Endothelial cell of umbilical vein (primary cell): Measurements from ENCODE around the gene CYBC1. TPM values are rescaled to one million over a fixed set of nuclear protein-coding genes. Genes with fewer than 3 reads are reported as not detected.

ENCODE experiments used
- BruUV-seq: library from RNA; stranded (reverse); fragments of 400-500 nt; replicated peaks from 2 replicates; lab custom pipeline; 2021; lab: Mats Ljungman, UMichigan
- CTCF ChIA-PET: fragments of 300-600, 350-600 bp; sonication (Branson Sonifier 250); formaldehyde crosslinking; loops from one replicate; lab custom pipeline; 2021; ENCODE audit warnings: antibody characterized with exemption, inconsistent platforms; lab: Charles Lee
- POLR2A ChIA-PET: fragments of 300-600, 350-600 bp; sonication (Branson Sonifier 250); formaldehyde crosslinking; loops from one replicate; lab custom pipeline; 2021; ENCODE audit warnings: antibody characterized with exemption, inconsistent platforms; lab: Charles Lee
- DNase-seq: peaks from one replicate; pipeline ENCODE4 v3.0.0-alpha.2; 2011; ENCODE audit warnings: low read depth, low spot score
- FAIRE-seq: peaks from 2 replicates; lab custom pipeline; 2011; peaks lifted over from hg19 to GRCh38; lab: Jason Lieb, UNC
- H2AFZ ChIP-seq: 2 replicates; pipeline ENCODE4 v1.6.0; 2012; ENCODE audit warnings: low read depth, low read length, control low read depth, inconsistent platforms
- H3K27ac ChIP-seq: 2 replicates; pipeline ENCODE4 v1.5.1; 2011; ENCODE audit warnings: low read depth, mild to moderate bottlenecking, control low read depth, low read length, moderate library complexity; ENCODE audit not compliant: insufficient read depth
- H3K27me3 ChIP-seq, 2 experiments: 2 replicates each; pipeline versions ENCODE4 v1.6.0 to v1.6.1; 2011; ENCODE audit warnings: low read length in 2 of 2, mixed read lengths in 1 of 2; ENCODE audit not compliant: control insufficient read depth in 2 of 2, insufficient read depth in 2 of 2
- H3K36me3 ChIP-seq, 2 experiments: 2 replicates in 1 of 2; 3 replicates in 1 of 2; pipeline ENCODE4 v1.5.1; 2011; ENCODE audit warnings: low read length in 2 of 2, mild to moderate bottlenecking in 1 of 2, moderate library complexity in 1 of 2; ENCODE audit not compliant: control insufficient read depth in 2 of 2, insufficient read depth in 2 of 2; ENCODE audit errors: extremely low read depth in 1 of 2
- H3K4me1 ChIP-seq: 3 replicates; pipeline ENCODE4 v1.5.1; 2011; ENCODE audit warnings: mild to moderate bottlenecking, low read length; ENCODE audit not compliant: control insufficient read depth, insufficient read depth; ENCODE audit errors: extremely low read depth
- H3K4me2 ChIP-seq: 2 replicates; pipeline ENCODE4 v1.6.1; 2011; ENCODE audit warnings: low read length, control low read depth, mixed read lengths; ENCODE audit not compliant: insufficient read depth
- H3K4me3 ChIP-seq, 3 experiments: fragments of 200-600 bp in 1 of 3; sonication (generic), shearing (Covaris generic) in 1 of 3; replicated peaks in 1 of 3; 2 replicates each; pipeline ENCODE4 v1.5.1; 2011 to 2016; ENCODE audit warnings: control low read depth in 3 of 3, low read length in 3 of 3, mild to moderate bottlenecking in 2 of 3, inconsistent platforms in 1 of 3, low read depth in 1 of 3, moderate library complexity in 1 of 3; ENCODE audit not compliant: insufficient read depth in 1 of 3
- H3K79me2 ChIP-seq: 2 replicates; pipeline ENCODE4 v1.6.0; 2012; ENCODE audit warnings: low read length, inconsistent platforms; ENCODE audit not compliant: control insufficient read depth, insufficient read depth
- H3K9ac ChIP-seq: replicated peaks from 2 replicates; pipeline ENCODE3; 2011; ENCODE audit warnings: low read length, control low read depth; ENCODE audit not compliant: insufficient read depth; ENCODE audit errors: extremely low read depth
- H3K9me1 ChIP-seq: replicated peaks from 3 replicates; pipeline ENCODE4 v1.6.0; 2011; ENCODE audit warnings: mild to moderate bottlenecking, low read length; ENCODE audit not compliant: control insufficient read depth, insufficient read depth; ENCODE audit errors: extremely low read depth
- H3K9me3 ChIP-seq: replicated peaks from 2 replicates; pipeline ENCODE4 v1.5.1; 2012; ENCODE audit warnings: low read length, inconsistent platforms; ENCODE audit not compliant: control insufficient read depth, insufficient read depth
- H4K20me1 ChIP-seq: replicated peaks from 2 replicates; pipeline ENCODE3; 2011; ENCODE audit warnings: mild to moderate bottlenecking, low read length; ENCODE audit not compliant: control insufficient read depth, insufficient read depth; ENCODE audit errors: extremely low read depth
- EZH2 ChIP-seq: IDR thresholded peaks from 2 replicates; pipeline ENCODE4 v1.6.1; 2012; ENCODE audit warnings: borderline replicate concordance, low read depth, mild to moderate bottlenecking, moderate library complexity, low read length, inconsistent platforms; ENCODE audit not compliant: severe bottlenecking
- FOS ChIP-seq: IDR thresholded peaks from 2 replicates; pipeline ENCODE4 v1.6.1; 2011; ENCODE audit warnings: mild to moderate bottlenecking, low read length, moderate library complexity, borderline replicate concordance; ENCODE audit not compliant: insufficient read depth
- GATA2 ChIP-seq: IDR thresholded peaks from 2 replicates; pipeline ENCODE4 v1.7.0; 2011; ENCODE audit warnings: low read depth, mild to moderate bottlenecking, moderate library complexity, mixed read lengths, low read length; ENCODE audit not compliant: insufficient read length, insufficient read depth
- JUN ChIP-seq: IDR thresholded peaks from 2 replicates; pipeline ENCODE4 v1.6.1; 2011; ENCODE audit warnings: borderline replicate concordance, low read depth; ENCODE audit not compliant: insufficient read length, insufficient read depth
- MYC ChIP-seq: IDR thresholded peaks from one replicate; pipeline ENCODE4 v1.6.1; 2011; ENCODE audit warnings: mild to moderate bottlenecking, low read depth, low read length
- POLR2A ChIP-seq: IDR thresholded peaks from 2 replicates; pipeline ENCODE4 v1.6.1; 2012; ENCODE audit warnings: low read depth, mild to moderate bottlenecking, control low read depth, low read length
- POLR2AphosphoS5 ChIP-seq: IDR thresholded peaks from 2 replicates; pipeline ENCODE4 v1.6.1; 2012; ENCODE audit warnings: low read depth, mild to moderate bottlenecking, control low read depth, low read length, moderate library complexity; ENCODE audit not compliant: insufficient read depth
- dilution Hi-C: fragments of 300-500 bp; cut with MboI; formaldehyde crosslinking; loops from one replicate; pipeline ENCODE4 v1.15.0; 2019; ENCODE audit warnings: low sequenced_read_pairs; ENCODE audit not compliant: extremely low pct_ligation_motif_present
- intact Hi-C: fragments of 100-400 bp; cut with micrococcal nuclease; formaldehyde crosslinking; loops from one replicate; pipeline ENCODE4 v1.10.0; 2022
- polyA plus RNA-seq, 4 experiments: library from polyadenylated mRNA; depleted of rRNA in 3 of 4; stranded (reverse) in 3 of 4; unstranded in 1 of 4; fragments of >200 nt; gene quantifications; 2 replicates each; pipeline versions ENCODE4 v1.2.1 to v1.2.3, GENCODE V29; 2011 to 2012; ENCODE audit warnings: missing spikeins in 1 of 4
- total RNA-seq: library from RNA; stranded (reverse); gene quantifications from 2 replicates; pipeline ENCODE4 v1.2.3, GENCODE V29; 2021
- TF ChIP-seq, protein P1 (sequence below), 2 donors: IDR thresholded peaks; 1 replicate in 1 of 2; 2 replicates in 1 of 2; pipeline ENCODE4 v1.5.1; 2011; ENCODE audit warnings: low read length in 2 of 2, mild to moderate bottlenecking in 2 of 2, moderate library complexity in 2 of 2, control low read depth in 1 of 2, inconsistent platforms in 1 of 2, low read depth in 1 of 2; ENCODE audit not compliant: insufficient read depth in 1 of 2; ENCODE audit errors: extremely low read depth in 1 of 2
- TF ChIP-seq, protein P2 (sequence below): IDR thresholded peaks from 2 replicates; pipeline ENCODE4 v1.6.1; 2011; ENCODE audit not compliant: insufficient read depth, insufficient read length

Gene CYBC1
- total and polyA plus RNA-seq, 2 donors (not counting 3 experiments of a cell fraction or from before 2014, with no cell fraction given): 71.8 to 81.5 TPM

- CTCF ChIA-PET: no interaction called here
- H3K79me2 ChIP-seq: no peaks in the 10 kb centered on the region
- H3K9me3 ChIP-seq: no peaks in the 10 kb centered on the region
- H3K4me2 ChIP-seq: no peak overlapping the region
- BruUV-seq: no TSS peak
- peaks cover 2% of the 10 kb centered on the region for H3K4me1 ChIP-seq
- H3K27me3 ChIP-seq: no peaks in the 10 kb centered on the region
- TF ChIP-seq FOS (no peak), EZH2 (no peak)
- H3K9me1 ChIP-seq: no peaks in the 10 kb centered on the region
- no peaks in the 10 kb centered on the region for H4K20me1 ChIP-seq
- dilution Hi-C loops: no loop called here
- no peak overlapping the region for H3K27ac ChIP-seq
- POLR2A ChIA-PET: no interaction called here
- FAIRE-seq (no peak), DNase-seq (no peak)
- H3K36me3 ChIP-seq: peaks cover 10 to 31% of the 10 kb centered on the region in 2 experiments
- no peak overlapping the region for H3K9ac ChIP-seq
- no peak overlapping the region for H2AFZ ChIP-seq
- no peak overlapping the region for H3K4me3 ChIP-seq
- intact Hi-C loops: no loop called here
Observed at GRCh38 chr17:82470065-82470464, 19.5 kb upstream of the CYBC1 start.

DNA sequence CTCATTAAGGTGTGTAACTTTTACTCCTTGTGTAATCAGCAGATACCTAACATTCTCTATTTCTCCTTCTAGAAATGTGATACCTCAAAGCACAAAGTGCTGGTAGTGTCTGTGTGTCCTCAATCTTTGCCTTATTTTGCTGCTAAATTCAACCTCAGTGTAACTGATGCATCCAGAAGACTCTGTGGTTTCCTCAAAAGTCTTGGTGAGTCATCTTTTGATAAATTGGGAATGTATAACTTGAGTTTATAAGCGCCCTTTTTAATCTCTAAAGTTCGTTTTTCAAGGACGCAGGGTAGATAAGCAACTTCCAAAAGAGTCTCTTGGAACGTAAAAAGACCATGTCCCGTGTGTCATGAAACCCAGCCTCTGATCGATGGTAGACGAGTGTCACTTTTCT lies 18.1 kb upstream of the CYBC1 start:
- BruUV-seq: no TSS peak
- H3K27me3 ChIP-seq: no peaks in the 10 kb centered on the region
- DNase-seq (no peak), FAIRE-seq (no peak)
- peaks cover 6 to 38% of the 10 kb centered on the region in 2 experiments for H3K36me3 ChIP-seq
- ChIA-PET POLR2A (no interaction called here), CTCF (no interaction called here)
- H3K9me3 ChIP-seq: no peaks in the 10 kb centered on the region
- no peak overlapping the region for H3K27ac ChIP-seq
- no peak for TF ChIP-seq MYC
- TF ChIP-seq, protein P1, sequence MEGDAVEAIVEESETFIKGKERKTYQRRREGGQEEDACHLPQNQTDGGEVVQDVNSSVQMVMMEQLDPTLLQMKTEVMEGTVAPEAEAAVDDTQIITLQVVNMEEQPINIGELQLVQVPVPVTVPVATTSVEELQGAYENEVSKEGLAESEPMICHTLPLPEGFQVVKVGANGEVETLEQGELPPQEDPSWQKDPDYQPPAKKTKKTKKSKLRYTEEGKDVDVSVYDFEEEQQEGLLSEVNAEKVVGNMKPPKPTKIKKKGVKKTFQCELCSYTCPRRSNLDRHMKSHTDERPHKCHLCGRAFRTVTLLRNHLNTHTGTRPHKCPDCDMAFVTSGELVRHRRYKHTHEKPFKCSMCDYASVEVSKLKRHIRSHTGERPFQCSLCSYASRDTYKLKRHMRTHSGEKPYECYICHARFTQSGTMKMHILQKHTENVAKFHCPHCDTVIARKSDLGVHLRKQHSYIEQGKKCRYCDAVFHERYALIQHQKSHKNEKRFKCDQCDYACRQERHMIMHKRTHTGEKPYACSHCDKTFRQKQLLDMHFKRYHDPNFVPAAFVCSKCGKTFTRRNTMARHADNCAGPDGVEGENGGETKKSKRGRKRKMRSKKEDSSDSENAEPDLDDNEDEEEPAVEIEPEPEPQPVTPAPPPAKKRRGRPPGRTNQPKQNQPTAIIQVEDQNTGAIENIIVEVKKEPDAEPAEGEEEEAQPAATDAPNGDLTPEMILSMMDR (IDR thresholded peaks at IDR 0.05; ENCODE audit: extremely low read depth in 1 of 2, insufficient read depth in 1 of 2, low read depth in 1 of 2, low read length in 2 of 2): no peak
- TF ChIP-seq, protein P2, sequence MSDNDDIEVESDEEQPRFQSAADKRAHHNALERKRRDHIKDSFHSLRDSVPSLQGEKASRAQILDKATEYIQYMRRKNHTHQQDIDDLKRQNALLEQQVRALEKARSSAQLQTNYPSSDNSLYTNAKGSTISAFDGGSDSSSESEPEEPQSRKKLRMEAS: no peak
- no peak for TF ChIP-seq POLR2AphosphoS5
- TF ChIP-seq FOS: no peak
- TF ChIP-seq POLR2A: no peak
- no peak for TF ChIP-seq GATA2
- no peak for TF ChIP-seq EZH2
- no peak for TF ChIP-seq JUN
- H4K20me1 ChIP-seq: no peaks in the 10 kb centered on the region
- no peak overlapping the region for H2AFZ ChIP-seq
- H3K4me2 ChIP-seq: no peak overlapping the region
- H3K79me2 ChIP-seq: no peaks in the 10 kb centered on the region
- no peak overlapping the region for H3K9ac ChIP-seq
- H3K4me3 ChIP-seq: no peak overlapping the region
- no peaks in the 10 kb centered on the region for H3K9me1 ChIP-seq
- dilution Hi-C loops (no loop called here), intact Hi-C loops (no loop called here)
- no peaks in the 10 kb centered on the region for H3K4me1 ChIP-seq
